A549 (cell line): ENCODE measurements around the gene PPBP.

ENCODE experiments used
- CBX8 ChIP-seq: fragments of 200-600 bp; sonication (generic); IDR thresholded peaks from 2 replicates; pipeline ENCODE4 v1.6.1; 2016
- CTCF ChIP-seq: fragments of >200 bp; sonication (Bioruptor Twin); formaldehyde crosslinking; IDR thresholded peaks from 3 replicates; pipeline ENCODE4 v1.5.1; 2016

- TF ChIP-seq CBX8 (no peak), CTCF (no peak)
Observed at GRCh38 chr4:73936969-73937368, 51.0 kb downstream of the PPBP start.
